Measurements from ENCODE around the gene PRDM16.

- no peak for TF ChIP-seq ZNF274 (IDR thresholded peaks at IDR 0.05; ENCODE audit: low read depth, low read length)
- TF ChIP-seq YY1 (IDR thresholded peaks at IDR 0.05; ENCODE audit: insufficient read depth, insufficient read length), result no peak
- TF ChIP-seq SUZ12 (IDR thresholded peaks at IDR 0.05; ENCODE audit: extremely low read depth, insufficient read depth, insufficient read length), result no peak
Observed at GRCh38 chr1:3065797-3066196, 3.2 kb upstream of the PRDM16 start.
